Measurements from ENCODE around the gene AFAP1.

Gene AFAP1

GRCh38 chr4:7859326-7859725 is 80.3 kb downstream of the AFAP1 start:
- Histone ChIP-seq H4K20me1 (ENCODE audit: insufficient read depth, low read length, poor library complexity, severe bottlenecking) (no peaks in the 10 kb centered on the region), H3K27me3 (ENCODE audit: insufficient read depth, low read length, poor library complexity, severe bottlenecking) (no peaks in the 10 kb centered on the region), H3K4me1 (ENCODE audit: insufficient read depth, low read length, poor library complexity, severe bottlenecking) (no peaks in the 10 kb centered on the region), H2AFZ (ENCODE audit: low read length) (no peak overlapping the region), H3F3A (ENCODE audit: low read depth) (no peaks in the 10 kb centered on the region), H3K36me3 (ENCODE audit: insufficient read depth, low read length) (no peaks in the 10 kb centered on the region), H3K4me3 (ENCODE audit: low read length, poor library complexity, severe bottlenecking) (no peak overlapping the region), H3K9me3 (ENCODE audit: insufficient read depth, low read depth, low read length) (peaks cover 3% of the 10 kb centered on the region; the same call in 1 of the 2 replicates), H3K79me2 (ENCODE audit: insufficient read depth, low read length) (no peaks in the 10 kb centered on the region), H3K9ac (ENCODE audit: low read depth, low read length, poor library complexity, severe bottlenecking) (no peak overlapping the region), H3K9me2 (replicated peaks; ENCODE audit: low read depth, low read length) (no peaks in the 10 kb centered on the region), H3K4me2 (ENCODE audit: low read depth, low read length, poor library complexity, severe bottlenecking) (no peak overlapping the region)
- TF ChIP-seq CTCF (conservative IDR thresholded peaks at IDR 0.05; ENCODE audit: low read length) (no peak), EZH2phosphoT487 (IDR thresholded peaks at IDR 0.05; ENCODE audit: borderline replicate concordance) (no peak)

GRCh38 chr4:7858498-7858897 is 81.2 kb downstream of the AFAP1 start:
- TF ChIP-seq CTCF (conservative IDR thresholded peaks at IDR 0.05; ENCODE audit: low read length): no peak
- no peak for TF ChIP-seq EZH2phosphoT487 (IDR thresholded peaks at IDR 0.05; ENCODE audit: borderline replicate concordance)
- Histone ChIP-seq H4K20me1 (ENCODE audit: insufficient read depth, low read length, poor library complexity, severe bottlenecking) (no peaks in the 10 kb centered on the region), H3K27me3 (ENCODE audit: insufficient read depth, low read length, poor library complexity, severe bottlenecking) (no peaks in the 10 kb centered on the region), H3K4me3 (ENCODE audit: low read length, poor library complexity, severe bottlenecking) (no peak overlapping the region), H3K9ac (ENCODE audit: low read depth, low read length, poor library complexity, severe bottlenecking) (no peak overlapping the region), H2AFZ (ENCODE audit: low read length) (no peak overlapping the region), H3K9me3 (ENCODE audit: insufficient read depth, low read depth, low read length) (no peaks in the 10 kb centered on the region; the same call in 1 of the 2 replicates), H3K4me1 (ENCODE audit: insufficient read depth, low read length, poor library complexity, severe bottlenecking) (no peaks in the 10 kb centered on the region), H3K79me2 (ENCODE audit: insufficient read depth, low read length) (no peaks in the 10 kb centered on the region), H3F3A (ENCODE audit: low read depth) (no peaks in the 10 kb centered on the region), H3K36me3 (ENCODE audit: insufficient read depth, low read length) (no peaks in the 10 kb centered on the region), H3K9me2 (replicated peaks; ENCODE audit: low read depth, low read length) (no peaks in the 10 kb centered on the region), H3K4me2 (ENCODE audit: low read depth, low read length, poor library complexity, severe bottlenecking) (no peak overlapping the region)

GRCh38 chr4:7857993-7858392 is 81.7 kb downstream of the AFAP1 start:
- Histone ChIP-seq H3F3A (ENCODE audit: low read depth) (no peaks in the 10 kb centered on the region), H3K79me2 (ENCODE audit: insufficient read depth, low read length) (no peaks in the 10 kb centered on the region), H2AFZ (ENCODE audit: low read length) (no peak overlapping the region), H3K27me3 (ENCODE audit: insufficient read depth, low read length, poor library complexity, severe bottlenecking) (no peaks in the 10 kb centered on the region), H3K9me2 (replicated peaks; ENCODE audit: low read depth, low read length) (no peaks in the 10 kb centered on the region), H3K4me3 (ENCODE audit: low read length, poor library complexity, severe bottlenecking) (no peak overlapping the region), H3K9ac (ENCODE audit: low read depth, low read length, poor library complexity, severe bottlenecking) (no peak overlapping the region), H3K9me3 (ENCODE audit: insufficient read depth, low read depth, low read length) (no peaks in the 10 kb centered on the region; the same call in 1 of the 2 replicates), H4K20me1 (ENCODE audit: insufficient read depth, low read length, poor library complexity, severe bottlenecking) (no peaks in the 10 kb centered on the region), H3K36me3 (ENCODE audit: insufficient read depth, low read length) (no peaks in the 10 kb centered on the region), H3K4me2 (ENCODE audit: low read depth, low read length, poor library complexity, severe bottlenecking) (no peak overlapping the region), H3K4me1 (ENCODE audit: insufficient read depth, low read length, poor library complexity, severe bottlenecking) (no peaks in the 10 kb centered on the region)
- TF ChIP-seq EZH2phosphoT487 (IDR thresholded peaks at IDR 0.05; ENCODE audit: borderline replicate concordance): no peak
- TF ChIP-seq CTCF (conservative IDR thresholded peaks at IDR 0.05; ENCODE audit: low read length): no peak

Measured in Loucy (cell line).